ENCODE data around the gene FMO2. TPM values are rescaled to one million over a fixed set of nuclear protein-coding genes. Genes with fewer than 3 reads are reported as not detected.

Gene FMO2, protein sequence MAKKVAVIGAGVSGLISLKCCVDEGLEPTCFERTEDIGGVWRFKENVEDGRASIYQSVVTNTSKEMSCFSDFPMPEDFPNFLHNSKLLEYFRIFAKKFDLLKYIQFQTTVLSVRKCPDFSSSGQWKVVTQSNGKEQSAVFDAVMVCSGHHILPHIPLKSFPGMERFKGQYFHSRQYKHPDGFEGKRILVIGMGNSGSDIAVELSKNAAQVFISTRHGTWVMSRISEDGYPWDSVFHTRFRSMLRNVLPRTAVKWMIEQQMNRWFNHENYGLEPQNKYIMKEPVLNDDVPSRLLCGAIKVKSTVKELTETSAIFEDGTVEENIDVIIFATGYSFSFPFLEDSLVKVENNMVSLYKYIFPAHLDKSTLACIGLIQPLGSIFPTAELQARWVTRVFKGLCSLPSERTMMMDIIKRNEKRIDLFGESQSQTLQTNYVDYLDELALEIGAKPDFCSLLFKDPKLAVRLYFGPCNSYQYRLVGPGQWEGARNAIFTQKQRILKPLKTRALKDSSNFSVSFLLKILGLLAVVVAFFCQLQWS
- 4.8 TPM for total RNA-seq

DNA sequence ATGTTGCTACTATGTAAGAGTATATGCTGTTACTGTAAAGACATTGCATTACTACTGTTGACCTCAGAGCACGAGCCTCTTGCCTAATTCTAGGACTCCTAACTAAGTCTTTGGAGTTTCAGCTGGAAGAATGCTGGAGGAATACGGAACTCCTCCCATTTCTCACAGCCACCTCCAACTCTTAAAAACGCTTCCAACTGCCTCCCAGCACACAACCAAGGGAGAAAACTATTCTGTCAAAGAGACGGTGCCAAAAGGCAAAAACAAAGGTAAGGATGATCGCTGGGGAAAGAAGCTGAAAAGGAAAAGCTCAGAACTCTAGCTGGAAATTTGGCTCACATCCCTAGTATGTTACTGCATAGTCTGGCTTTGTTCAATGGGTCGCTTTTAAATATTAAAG lies at the start of gene FMO2:
Gene FMO2, plus strand, starts transcription at position 210 of the 400 bp plus-strand sequence. CDS start 414 bp downstream, outside the sequence.

DNA sequence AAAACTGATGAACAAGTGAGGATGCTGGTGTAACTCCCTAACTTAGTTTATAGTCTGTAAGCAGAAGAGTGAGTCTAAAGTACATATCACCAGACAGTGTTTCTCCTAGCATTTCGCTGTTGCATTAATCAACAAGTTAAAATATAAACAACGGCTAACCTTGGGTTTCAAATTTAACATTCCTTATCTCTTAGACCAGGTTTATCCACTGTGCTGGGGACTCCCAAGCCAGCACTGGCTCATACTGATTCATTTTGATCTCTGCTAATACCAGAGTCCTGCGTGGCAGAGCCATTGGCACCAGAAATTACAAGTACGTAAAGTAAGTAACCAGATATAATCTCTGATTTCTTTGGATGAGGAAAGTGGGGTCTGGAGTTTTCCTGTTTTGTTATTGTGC lies 63.2 kb downstream of the FMO2 start, which contains the start of gene FMO1:
Gene FMO1, plus strand, starts transcription at position 193 of the 400 bp plus-strand sequence. CDS start 9,594 bp downstream, outside the sequence.

Small RNA genes within 50 kb of the gene (small RNA-seq; reads per million reads assigned to genes)
- not detected for gene RF00019 (ENCODE audit: low replicate concordance)

Other genes starting within 250 kb of the FMO2 start
- gene MROH9, start 249.8 kb upstream of the FMO2 start, total RNA-seq = not detected
- 0.12 TPM for gene FMO3, start 94.4 kb upstream of the FMO2 start, total RNA-seq
- gene FMO1, start 63.2 kb downstream of the FMO2 start, total RNA-seq = 75.4 TPM
- gene FMO4, start 128.9 kb downstream of the FMO2 start, total RNA-seq = 5.4 TPM

Measured in metanephros (tissue), 2 donors.